OCI-LY1 (cell line): Measurements from ENCODE around the gene CD163L1.
"Not testable (repeated sequence)": the region's sequence is repeated elsewhere in the genome, so short reads cannot be mapped to it uniquely, and the experiment has no call there.

Experiments
- H2AFZ ChIP-seq: fragments of 200-600 bp; sonication (generic), shearing (Covaris generic); 2 replicates; pipeline ENCODE4 v1.6.0; 2014; ENCODE audit warnings: antibody characterized with exemption, mild to moderate bottlenecking, low read length
- H3F3A ChIP-seq: fragments of 200-600 bp; sonication (generic), shearing (Covaris generic); 2 replicates; pipeline ENCODE4 v1.6.0; 2014; ENCODE audit warnings: mild to moderate bottlenecking, antibody characterized with exemption, low read length, moderate library complexity; ENCODE audit not compliant: insufficient read depth
- H3K27ac ChIP-seq: fragments of 200-600 bp; sonication (generic); 2 replicates; pipeline ENCODE4 v1.5.1; 2014; ENCODE audit warnings: low read length, mixed run types, mild to moderate bottlenecking, low read depth; ENCODE audit not compliant: poor library complexity, severe bottlenecking
- H3K27me3 ChIP-seq: fragments of 200-600 bp; sonication (generic); 2 replicates; pipeline ENCODE4 v1.6.0; 2014; ENCODE audit warnings: antibody characterized with exemption, mild to moderate bottlenecking, low read length, moderate library complexity; ENCODE audit not compliant: insufficient read depth
- H3K36me3 ChIP-seq: fragments of 200-600 bp; sonication (generic); 2 replicates; pipeline ENCODE4 v1.6.1; 2014; ENCODE audit warnings: mild to moderate bottlenecking, antibody characterized with exemption, low read length, moderate library complexity, mixed read lengths; ENCODE audit not compliant: insufficient read depth
- H3K4me1 ChIP-seq: fragments of 200-600 bp; sonication (generic); 2 replicates; pipeline ENCODE4 v1.5.1; 2014; ENCODE audit warnings: mild to moderate bottlenecking, low read length, moderate library complexity; ENCODE audit not compliant: insufficient read depth, severe bottlenecking
- H3K4me2 ChIP-seq: fragments of 200-600 bp; sonication (generic), shearing (Covaris generic); 2 replicates; pipeline ENCODE4 v1.6.1; 2014; ENCODE audit warnings: low read length
- H3K4me3 ChIP-seq: fragments of 200-600 bp; sonication (generic); 2 replicates; pipeline ENCODE4 v1.5.1; 2014; ENCODE audit warnings: low read length, low read depth, mild to moderate bottlenecking, mixed read lengths; ENCODE audit not compliant: poor library complexity, severe bottlenecking
- H3K79me2 ChIP-seq: fragments of 200-600 bp; shearing (Covaris generic); 2 replicates; pipeline ENCODE4 v1.6.1; 2016; ENCODE audit warnings: mixed run types, low read length, mixed read lengths; ENCODE audit not compliant: insufficient read depth
- H3K9ac ChIP-seq: fragments of 200-600 bp; sonication (generic), shearing (Covaris generic); 2 replicates; pipeline ENCODE4 v1.6.1; 2014; ENCODE audit warnings: mild to moderate bottlenecking, low read length, mixed read lengths
- H3K9me2 ChIP-seq: fragments of 200-600 bp; sonication (generic), shearing (Covaris generic); 2 replicates; pipeline ENCODE4 v1.6.1; 2014; ENCODE audit warnings: low read depth, mild to moderate bottlenecking, low read length, mixed read lengths
- H3K9me3 ChIP-seq: fragments of 200-600 bp; shearing (Covaris generic); 2 replicates; pipeline ENCODE4 v1.6.1; 2014; ENCODE audit warnings: low read length, mixed read lengths
- H4K20me1 ChIP-seq: fragments of 200-600 bp; sonication (generic), shearing (Covaris generic); 2 replicates; pipeline ENCODE4 v1.6.0; 2016; ENCODE audit warnings: mild to moderate bottlenecking, low read length; ENCODE audit not compliant: insufficient read depth
- EZH2 ChIP-seq: fragments of 200-600 bp; sonication (generic), shearing (Covaris generic); IDR thresholded peaks from 2 replicates; pipeline ENCODE4 v1.8.0; 2017; ENCODE audit warnings: borderline replicate concordance, mixed run types, mild to moderate bottlenecking, antibody characterized with exemption, low read length, moderate library complexity, mixed read lengths
- TF ChIP-seq, protein P1 (sequence below): fragments of 200-600 bp; sonication (generic), shearing (Covaris generic); IDR thresholded peaks from 2 replicates; pipeline ENCODE4 v1.5.1; 2017; ENCODE audit warnings: mild to moderate bottlenecking, antibody characterized with exemption, low read length, moderate library complexity, mixed read lengths

CD163L1 gene

DNA sequence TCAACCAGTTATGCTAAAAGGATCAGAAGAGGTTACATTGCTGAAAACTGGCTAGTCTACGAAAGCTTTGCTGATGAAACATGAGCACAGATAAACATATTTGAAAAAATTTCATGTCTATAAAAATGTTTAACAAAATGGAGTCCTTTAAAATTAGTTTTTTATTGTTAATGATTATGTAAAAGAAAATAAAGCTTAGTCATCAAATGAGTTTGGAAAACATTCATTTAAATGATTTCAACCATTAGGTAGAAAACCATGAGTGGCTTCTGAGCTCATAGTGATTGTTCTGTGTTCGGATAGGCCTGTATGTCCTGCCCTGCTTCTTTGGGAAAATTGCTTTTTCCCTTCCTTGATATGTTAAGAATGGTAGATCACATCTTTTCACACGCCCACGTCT is 584 bp upstream of the CD163L1 start:
- Histone ChIP-seq H3K9me2 (no peaks in the 10 kb centered on the region), H3F3A (no peaks in the 10 kb centered on the region), H3K4me3 (no peak overlapping the region), H3K27ac (no peak overlapping the region), H3K4me2 (no peak overlapping the region), H3K79me2 (no peaks in the 10 kb centered on the region), H2AFZ (no peak overlapping the region), H3K27me3 (no peaks in the 10 kb centered on the region), H3K36me3 (no peaks in the 10 kb centered on the region), H3K9ac (no peak overlapping the region), H3K9me3 (no peaks in the 10 kb centered on the region), H3K4me1 (no peaks in the 10 kb centered on the region), H4K20me1 (no peaks in the 10 kb centered on the region)
- TF ChIP-seq, protein P1, sequence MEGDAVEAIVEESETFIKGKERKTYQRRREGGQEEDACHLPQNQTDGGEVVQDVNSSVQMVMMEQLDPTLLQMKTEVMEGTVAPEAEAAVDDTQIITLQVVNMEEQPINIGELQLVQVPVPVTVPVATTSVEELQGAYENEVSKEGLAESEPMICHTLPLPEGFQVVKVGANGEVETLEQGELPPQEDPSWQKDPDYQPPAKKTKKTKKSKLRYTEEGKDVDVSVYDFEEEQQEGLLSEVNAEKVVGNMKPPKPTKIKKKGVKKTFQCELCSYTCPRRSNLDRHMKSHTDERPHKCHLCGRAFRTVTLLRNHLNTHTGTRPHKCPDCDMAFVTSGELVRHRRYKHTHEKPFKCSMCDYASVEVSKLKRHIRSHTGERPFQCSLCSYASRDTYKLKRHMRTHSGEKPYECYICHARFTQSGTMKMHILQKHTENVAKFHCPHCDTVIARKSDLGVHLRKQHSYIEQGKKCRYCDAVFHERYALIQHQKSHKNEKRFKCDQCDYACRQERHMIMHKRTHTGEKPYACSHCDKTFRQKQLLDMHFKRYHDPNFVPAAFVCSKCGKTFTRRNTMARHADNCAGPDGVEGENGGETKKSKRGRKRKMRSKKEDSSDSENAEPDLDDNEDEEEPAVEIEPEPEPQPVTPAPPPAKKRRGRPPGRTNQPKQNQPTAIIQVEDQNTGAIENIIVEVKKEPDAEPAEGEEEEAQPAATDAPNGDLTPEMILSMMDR, result no peak
- TF ChIP-seq EZH2, result no peak

DNA sequence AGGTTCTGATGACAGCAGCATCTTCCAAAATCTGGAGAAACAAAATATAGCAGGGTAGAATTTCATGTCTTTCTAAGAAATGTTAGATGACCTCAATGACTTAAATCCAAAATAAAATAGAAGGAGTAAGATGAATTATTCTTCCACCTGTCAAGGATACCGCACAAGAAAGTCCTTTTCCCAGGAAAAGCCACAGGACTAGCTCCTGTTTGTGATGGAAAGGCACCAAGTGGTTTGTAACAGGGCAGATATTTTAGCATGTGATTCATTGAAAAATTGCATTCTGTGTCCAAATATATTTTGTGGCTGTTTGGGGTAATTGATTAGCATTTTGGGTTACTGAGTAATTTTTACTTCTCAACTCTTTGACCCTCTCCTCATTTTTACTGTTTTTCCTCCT is 2.7 kb downstream of the CD163L1 start:
- no peak for TF ChIP-seq EZH2
- TF ChIP-seq, protein P1, result no peak
- H3K4me1 ChIP-seq, result no peaks in the 10 kb centered on the region
- H3K27ac ChIP-seq, result no peak overlapping the region
- no peaks in the 10 kb centered on the region for H3K9me2 ChIP-seq
- H3K27me3 ChIP-seq, result no peaks in the 10 kb centered on the region
- no peaks in the 10 kb centered on the region for H3K36me3 ChIP-seq
- no peaks in the 10 kb centered on the region for H3K79me2 ChIP-seq
- H3K9me3 ChIP-seq, result no peaks in the 10 kb centered on the region
- H3K9ac ChIP-seq, result no peak overlapping the region
- H3F3A ChIP-seq, result no peaks in the 10 kb centered on the region
- no peak overlapping the region for H3K4me3 ChIP-seq
- H2AFZ ChIP-seq, result no peak overlapping the region
- H3K4me2 ChIP-seq, result no peak overlapping the region
- H4K20me1 ChIP-seq, result no peaks in the 10 kb centered on the region

DNA sequence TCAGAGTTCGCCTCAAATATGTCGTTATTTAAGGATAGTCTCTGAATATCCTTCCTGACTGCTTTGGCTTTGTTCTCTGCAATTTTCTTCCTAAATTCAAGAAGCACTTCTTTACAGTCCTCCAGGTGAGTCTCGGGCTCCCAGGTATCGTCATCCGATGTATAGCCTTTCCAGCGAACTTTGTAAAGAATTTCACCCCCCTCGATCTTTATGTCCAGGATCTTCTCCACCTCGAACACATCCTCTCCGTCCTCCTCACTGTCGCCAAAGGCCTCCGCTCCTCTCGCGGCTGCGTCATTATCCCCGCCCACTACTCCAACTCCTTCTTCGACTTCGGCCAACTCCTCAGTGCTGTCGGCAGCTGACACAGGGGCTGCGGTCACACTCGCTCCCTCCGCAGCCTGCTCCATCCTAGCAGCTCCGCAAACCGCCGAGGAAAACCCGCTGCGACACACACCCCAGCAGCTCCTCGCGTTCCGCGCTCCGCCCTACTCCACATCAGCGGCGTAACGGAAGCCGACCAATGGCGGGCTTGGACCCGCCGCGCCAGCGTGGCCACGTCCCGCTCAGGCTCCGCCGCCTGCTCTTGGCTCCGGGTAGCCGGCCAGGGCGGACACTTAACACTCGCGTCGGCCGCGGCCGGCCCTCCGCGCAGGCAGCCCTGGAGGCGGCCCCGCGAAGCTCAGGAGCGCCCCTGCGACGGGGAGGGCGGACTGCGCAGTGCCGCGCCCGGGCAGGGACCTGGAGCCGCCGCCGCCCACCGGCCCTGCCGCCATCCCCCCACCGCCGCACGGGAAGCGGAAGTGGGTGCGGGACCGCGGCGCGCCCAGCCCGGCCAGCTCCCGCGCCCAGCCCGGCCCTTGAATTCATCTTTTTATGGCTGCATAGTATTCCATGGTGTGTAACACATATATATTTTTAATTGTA is 4.1 kb downstream of the CD163L1 start:
- no peaks in the 10 kb centered on the region for H3K36me3 ChIP-seq
- no peaks in the 10 kb centered on the region for H4K20me1 ChIP-seq
- H3K27me3 ChIP-seq, result no peaks in the 10 kb centered on the region
- H3K4me1 ChIP-seq, result no peaks in the 10 kb centered on the region
- no peaks in the 10 kb centered on the region for H3F3A ChIP-seq
- no peak overlapping the region for H3K4me3 ChIP-seq
- H3K4me2 ChIP-seq, result no peak overlapping the region
- no peak overlapping the region for H3K9ac ChIP-seq
- H3K79me2 ChIP-seq, result no peaks in the 10 kb centered on the region
- no peak for TF ChIP-seq EZH2
- TF ChIP-seq, protein P1, result no peak
- H3K27ac ChIP-seq, result no peak overlapping the region
- H2AFZ ChIP-seq, result no peak overlapping the region
- no peaks in the 10 kb centered on the region for H3K9me2 ChIP-seq
- no peaks in the 10 kb centered on the region for H3K9me3 ChIP-seq

DNA sequence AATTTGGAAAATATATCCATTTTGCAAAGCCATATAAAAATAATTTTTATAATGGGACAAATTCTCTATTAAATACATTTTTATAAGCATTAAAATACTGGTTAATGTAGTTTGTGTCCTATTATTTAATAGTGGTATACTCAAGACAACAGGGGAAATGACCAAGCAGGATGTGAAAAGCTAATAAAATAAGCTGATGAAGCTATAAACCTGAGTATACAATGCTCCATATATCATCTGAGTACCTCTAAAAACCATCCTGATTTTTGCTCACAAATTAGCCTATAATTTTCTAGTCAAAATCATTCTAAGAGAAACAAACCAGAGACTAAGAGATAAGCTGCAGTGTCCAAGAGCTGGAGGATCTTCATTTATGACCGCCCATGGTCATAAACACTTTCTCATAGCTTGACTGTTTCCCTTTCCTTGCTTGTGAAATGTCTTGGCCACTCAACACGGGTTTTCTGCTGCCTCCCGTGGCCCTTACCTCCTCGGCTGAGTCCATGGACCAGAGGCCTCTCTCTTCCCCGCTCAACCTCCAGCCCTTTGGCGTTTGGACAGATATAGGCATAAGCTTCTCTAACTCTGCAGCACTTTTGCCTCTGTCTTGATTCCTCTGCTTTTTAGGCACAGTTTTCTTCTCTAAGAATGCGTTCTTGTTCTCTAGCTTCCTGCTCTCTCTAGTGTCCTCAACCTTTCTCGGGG is 5.5 kb downstream of the CD163L1 start:
- H3K36me3 ChIP-seq, H3K4me2 ChIP-seq, H3K27ac ChIP-seq: not testable (repeated sequence)

DNA sequence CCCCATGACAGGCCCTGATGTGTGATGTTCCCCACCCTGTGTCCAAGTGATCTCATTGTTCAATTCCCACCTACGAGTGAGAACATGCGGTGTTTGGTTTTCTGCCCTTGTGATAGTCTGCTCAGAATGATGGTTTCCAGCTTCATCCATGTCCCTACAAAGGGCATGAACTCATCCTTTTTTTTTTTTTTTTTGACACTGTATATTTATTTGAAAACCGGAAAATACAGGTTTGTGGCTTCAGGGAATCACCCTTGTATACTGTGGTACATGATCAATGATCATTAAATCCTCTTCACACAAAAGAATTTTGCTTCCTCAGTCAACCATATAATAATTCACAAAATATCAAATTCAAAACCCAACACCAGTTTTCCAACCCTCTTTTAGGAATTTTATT is 6.5 kb downstream of the CD163L1 start:
- not testable (repeated sequence) for H2AFZ ChIP-seq, H3K79me2 ChIP-seq, H3K9ac ChIP-seq

More for the DNA sequence above, 5.5 kb downstream of the CD163L1 start:
- H3K4me1 ChIP-seq, H3K79me2 ChIP-seq, H3K9ac ChIP-seq, H3F3A ChIP-seq, H3K4me3 ChIP-seq, H3K9me3 ChIP-seq, H3K9me2 ChIP-seq, H3K27me3 ChIP-seq, H4K20me1 ChIP-seq, H2AFZ ChIP-seq: not testable (repeated sequence)

More for the DNA sequence above, 6.5 kb downstream of the CD163L1 start:
- not testable (repeated sequence) for H4K20me1 ChIP-seq, H3K27ac ChIP-seq, H3K4me2 ChIP-seq, H3K36me3 ChIP-seq, H3K9me2 ChIP-seq, H3F3A ChIP-seq, H3K27me3 ChIP-seq, H3K9me3 ChIP-seq, H3K4me3 ChIP-seq, H3K4me1 ChIP-seq
